SK-N-SH treated with all-trans-retinoic acid at 6 μM for 48 hours (cell line): Measurements from ENCODE around the gene WASF3.

Source experiments
- ATAC-seq: fragments of 200-7000 bp; cut with Tn5 transposase; 3 replicates; pipeline ENCODE4 v1.9.1; 2020; ENCODE audit warnings: mild to moderate bottlenecking, moderate library complexity
- ARNTL ChIP-seq: fragments of 450-650 bp; formaldehyde crosslinking; IDR thresholded peaks from 2 replicates; pipeline ENCODE4 v1.5.0; 2020; ENCODE audit warnings: low read depth, mild to moderate bottlenecking, moderate library complexity, borderline replicate concordance
- BACH2 ChIP-seq: fragments of 250-450 bp; sonication (Bioruptor Pico); IDR thresholded peaks from 2 replicates; pipeline ENCODE4 v1.9.0; 2021; ENCODE audit warnings: mild to moderate bottlenecking, borderline replicate concordance
- CREB5 ChIP-seq: fragments of 250-450 bp; sonication (Bioruptor Pico); IDR thresholded peaks from 2 replicates; pipeline ENCODE4 v1.5.1; 2020; ENCODE audit warnings: low read depth, mild to moderate bottlenecking, moderate library complexity
- CSDC2 ChIP-seq: fragments of 250-450 bp; sonication (Bioruptor Pico); IDR thresholded peaks from 2 replicates; pipeline ENCODE4 v1.5.0; 2020; ENCODE audit warnings: mild to moderate bottlenecking, moderate library complexity
- CSRNP3 ChIP-seq: fragments of 250-450 bp; sonication (Bioruptor Pico); IDR thresholded peaks from 2 replicates; pipeline ENCODE4 v1.5.1; 2021; ENCODE audit warnings: mild to moderate bottlenecking, moderate library complexity
- ESRRG ChIP-seq: fragments of 250-450 bp; sonication (Bioruptor Pico); IDR thresholded peaks from 2 replicates; pipeline ENCODE4 v1.6.1; 2021; ENCODE audit warnings: mild to moderate bottlenecking
- GLIS3 ChIP-seq: fragments of 250-450 bp; sonication (Bioruptor Pico); IDR thresholded peaks from 2 replicates; pipeline ENCODE4 v1.5.0; 2020; ENCODE audit warnings: mild to moderate bottlenecking, moderate library complexity
- ISL1 ChIP-seq: fragments of 250-450 bp; sonication (Bioruptor Pico); IDR thresholded peaks from 2 replicates; pipeline ENCODE4 v2.1.2; 2022; ENCODE audit warnings: mild to moderate bottlenecking, moderate library complexity
- OSR1 ChIP-seq: fragments of 250-450 bp; sonication (Bioruptor Pico); IDR thresholded peaks from 2 replicates; pipeline ENCODE4 v1.8.0; 2022; ENCODE audit warnings: moderate library complexity, mild to moderate bottlenecking, inconsistent platforms
- PATZ1 ChIP-seq: fragments of 250-450 bp; sonication (Bioruptor Pico); IDR thresholded peaks from 2 replicates; pipeline ENCODE4 v1.8.0; 2020; ENCODE audit warnings: mild to moderate bottlenecking, moderate library complexity, borderline replicate concordance
- POU6F1 ChIP-seq: fragments of 250-450 bp; sonication (Bioruptor Pico); IDR thresholded peaks from 2 replicates; pipeline ENCODE4 v1.8.0; 2021; ENCODE audit warnings: low read depth, mild to moderate bottlenecking, moderate library complexity, borderline replicate concordance
- PPARA ChIP-seq: fragments of 250-450 bp; sonication (Bioruptor Pico); IDR thresholded peaks from 2 replicates; pipeline ENCODE4 v1.5.0; 2020; ENCODE audit warnings: mild to moderate bottlenecking, borderline replicate concordance
- RARB ChIP-seq: fragments of 250-450 bp; sonication (Bioruptor Pico); IDR thresholded peaks from 2 replicates; pipeline ENCODE4 v1.8.0; 2021; ENCODE audit warnings: mild to moderate bottlenecking, moderate library complexity
- SNAI2 ChIP-seq: fragments of 250-450 bp; sonication (Bioruptor Pico); IDR thresholded peaks from 2 replicates; pipeline ENCODE4 v1.5.0; 2020; ENCODE audit warnings: mild to moderate bottlenecking, moderate library complexity
- TCF4 ChIP-seq: fragments of 250-450 bp; sonication (Bioruptor Pico); IDR thresholded peaks from 2 replicates; pipeline ENCODE4 v1.8.0; 2021; ENCODE audit warnings: mild to moderate bottlenecking, moderate library complexity, borderline replicate concordance
- TOX ChIP-seq: fragments of 250-450 bp; sonication (Bioruptor Pico); IDR thresholded peaks from 2 replicates; pipeline ENCODE4 v1.8.0; 2021; ENCODE audit warnings: mild to moderate bottlenecking, moderate library complexity, borderline replicate concordance
- TSHZ2 ChIP-seq: fragments of 250-450 bp; sonication (Bioruptor Pico); IDR thresholded peaks from 2 replicates; pipeline ENCODE4 v1.5.0; 2020; ENCODE audit warnings: mild to moderate bottlenecking, moderate library complexity
- ZC3H10 ChIP-seq: fragments of 250-450 bp; sonication (Bioruptor Pico); IDR thresholded peaks from 2 replicates; pipeline ENCODE4 v1.5.1; 2021; ENCODE audit warnings: mild to moderate bottlenecking, moderate library complexity
- ZFP3 ChIP-seq: fragments of 250-450 bp; sonication (Bioruptor Pico); IDR thresholded peaks from 2 replicates; pipeline ENCODE4 v1.5.0; 2020; ENCODE audit warnings: mild to moderate bottlenecking, moderate library complexity
- ZFP30 ChIP-seq: fragments of 450-650 bp; formaldehyde crosslinking; IDR thresholded peaks from 2 replicates; pipeline ENCODE4 v1.5.0; 2022; ENCODE audit warnings: mild to moderate bottlenecking, moderate library complexity
- ZNF565 ChIP-seq: fragments of 450-650 bp; formaldehyde crosslinking; conservative IDR thresholded peaks from 2 replicates; pipeline ENCODE4 v1.5.0; 2020; ENCODE audit warnings: low read depth, mild to moderate bottlenecking, moderate library complexity
- ZNF70 ChIP-seq: fragments of 450-650 bp; formaldehyde crosslinking; IDR thresholded peaks from 2 replicates; pipeline ENCODE4 v1.5.0; 2020; ENCODE audit warnings: mild to moderate bottlenecking, moderate library complexity
- ZNF8 ChIP-seq: fragments of 450-650 bp; formaldehyde crosslinking; IDR thresholded peaks from 2 replicates; pipeline ENCODE4 v1.5.0; 2020; ENCODE audit warnings: mild to moderate bottlenecking, moderate library complexity

Gene WASF3

GRCh38 chr13:26718146-26718545 is 160.7 kb downstream of the WASF3 start:
- no peak for ATAC-seq
- TF ChIP-seq ZFP30 (CRISPR knock-in tag): no peak
- no peak for TF ChIP-seq ZNF565 (CRISPR knock-in tag)
- TF ChIP-seq ZNF8: no peak
- no peak for TF ChIP-seq POU6F1 (CRISPR knock-in tag)
- TF ChIP-seq TOX (CRISPR knock-in tag): no peak
- no peak for TF ChIP-seq OSR1
- no peak for TF ChIP-seq ZFP3 (CRISPR knock-in tag)
- TF ChIP-seq TSHZ2: no peak
- no peak for TF ChIP-seq SNAI2 (CRISPR knock-in tag)
- TF ChIP-seq TCF4 (CRISPR knock-in tag): no peak
- TF ChIP-seq CREB5 (CRISPR knock-in tag): no peak
- no peak for TF ChIP-seq BACH2 (CRISPR knock-in tag)
- TF ChIP-seq ZNF70 (CRISPR knock-in tag): no peak
- no peak for TF ChIP-seq PPARA (CRISPR knock-in tag)
- TF ChIP-seq ZC3H10 (CRISPR knock-in tag): no peak
- no peak for TF ChIP-seq ESRRG (CRISPR knock-in tag)
- no peak for TF ChIP-seq RARB
- TF ChIP-seq GLIS3 (CRISPR knock-in tag): no peak
- TF ChIP-seq CSRNP3 (CRISPR knock-in tag): no peak
- TF ChIP-seq CSDC2 (CRISPR knock-in tag): no peak

GRCh38 chr13:26718872-26719271 is 161.4 kb downstream of the WASF3 start:
- TF ChIP-seq ISL1 (CRISPR knock-in tag) (no peak), RARB (no peak), CSRNP3 (CRISPR knock-in tag) (no peak), SNAI2 (CRISPR knock-in tag) (no peak), TCF4 (CRISPR knock-in tag) (no peak), GLIS3 (CRISPR knock-in tag) (no peak), BACH2 (CRISPR knock-in tag) (no peak), CSDC2 (CRISPR knock-in tag) (no peak), POU6F1 (CRISPR knock-in tag) (no peak), OSR1 (no peak), PPARA (CRISPR knock-in tag) (no peak), ARNTL (no peak), TSHZ2 (no peak), ZFP30 (CRISPR knock-in tag) (no peak), PATZ1 (CRISPR knock-in tag) (no peak), ZC3H10 (CRISPR knock-in tag) (no peak)
- ATAC-seq: no peak
